HEK293T (cell line): Measurements from ENCODE around the gene DCTN5.

Source experiments
- CTCF ChIA-PET: fragments of 350-600 bp; formaldehyde crosslinking; extraction: SDS; loops from one replicate; lab custom pipeline; 2021; ENCODE audit warnings: antibody characterized with exemption, inconsistent platforms; lab: Yijun Ruan, JAX
- POLR2A ChIA-PET: fragments of 350-600 bp; formaldehyde crosslinking; extraction: SDS; loops from one replicate; lab custom pipeline; 2020; ENCODE audit warnings: antibody characterized with exemption, inconsistent platforms; lab: Yijun Ruan, JAX
- DNase-seq: peaks from one replicate; pipeline ENCODE4 v3.0.0; 2012; ENCODE audit warnings: mixed read lengths; ENCODE audit errors: extremely low spot score
- ARNT ChIP-seq: fragments of 450-650 bp; IDR thresholded peaks from 2 replicates; pipeline ENCODE4 v1.6.1; 2017; ENCODE audit warnings: mild to moderate bottlenecking
- BHLHE40 ChIP-seq: fragments of 450-650 bp; IDR thresholded peaks from 2 replicates; pipeline ENCODE4 v1.6.1; 2016; ENCODE audit warnings: mild to moderate bottlenecking, moderate library complexity, borderline replicate concordance
- CTBP1 ChIP-seq: fragments of 450-650 bp; IDR thresholded peaks from 2 replicates; pipeline ENCODE4 v1.6.1; 2016; ENCODE audit warnings: borderline replicate concordance
- ELF4 ChIP-seq: fragments of 450-650 bp; IDR thresholded peaks from 2 replicates; pipeline ENCODE4 v1.6.1; 2017; ENCODE audit warnings: antibody characterized with exemption
- FOXA1 ChIP-seq: fragments of 450-650 bp; IDR thresholded peaks from 2 replicates; pipeline ENCODE4 v1.6.1; 2016; ENCODE audit warnings: mild to moderate bottlenecking
- FOXK2 ChIP-seq: fragments of 450-650 bp; IDR thresholded peaks from 2 replicates; pipeline ENCODE4 v1.6.1; 2016; ENCODE audit warnings: mild to moderate bottlenecking
- FOXM1 ChIP-seq: fragments of 450-650 bp; IDR thresholded peaks from 2 replicates; pipeline ENCODE4 v1.6.1; 2017; ENCODE audit warnings: mild to moderate bottlenecking, borderline replicate concordance
- HDGF ChIP-seq: fragments of 450-650 bp; IDR thresholded peaks from 2 replicates; pipeline ENCODE4 v1.6.1; 2017; ENCODE audit warnings: antibody characterized with exemption, borderline replicate concordance
- L3MBTL2 ChIP-seq: fragments of 450-650 bp; conservative IDR thresholded peaks from 2 replicates; pipeline ENCODE4 v1.6.1; 2016; ENCODE audit warnings: mild to moderate bottlenecking
- LEF1 ChIP-seq: fragments of 450-650 bp; IDR thresholded peaks from 2 replicates; pipeline ENCODE4 v1.6.1; 2017; ENCODE audit warnings: mild to moderate bottlenecking, borderline replicate concordance
- NFRKB ChIP-seq: fragments of 450-650 bp; IDR thresholded peaks from 2 replicates; pipeline ENCODE4 v1.6.1; 2016; ENCODE audit warnings: mild to moderate bottlenecking, moderate library complexity
- SP1 ChIP-seq: fragments of 450-650 bp; IDR thresholded peaks from 2 replicates; pipeline ENCODE4 v1.6.1; 2017
- SUZ12 ChIP-seq: fragments of 450-650 bp; IDR thresholded peaks from 2 replicates; pipeline ENCODE4 v1.6.1; 2016; ENCODE audit warnings: mild to moderate bottlenecking
- TARDBP ChIP-seq: fragments of 450-650 bp; IDR thresholded peaks from 2 replicates; pipeline ENCODE4 v1.6.1; 2016
- ZNF384 ChIP-seq: fragments of 450-650 bp; IDR thresholded peaks from 2 replicates; pipeline ENCODE4 v1.6.1; 2016
- TF ChIP-seq, protein P1 (sequence below): fragments of 450-650 bp; IDR thresholded peaks from 2 replicates; pipeline ENCODE4 v1.6.1; 2016

Gene DCTN5

GRCh38 chr16:23670137-23670776, 29.0 kb downstream of the DCTN5 start:
- POLR2A ChIA-PET: no interaction called here
- CTCF ChIA-PET: no interaction called here
- DNase-seq: no peak
- TF ChIP-seq FOXA1 (no peak), SUZ12 (no peak), FOXM1 (no peak), CTBP1 (no peak)

GRCh38 chr16:23673971-23674614, 32.8 kb downstream of the DCTN5 start:
- CTCF ChIA-PET: no interaction called here
- POLR2A ChIA-PET: no interaction called here
- no peak for DNase-seq
- TF ChIP-seq SUZ12 (no peak), CTBP1 (no peak), SP1 (no peak), HDGF (no peak), L3MBTL2 (no peak), BHLHE40 (no peak)

GRCh38 chr16:23676924-23677480, 35.7 kb downstream of the DCTN5 start:
- no peak for TF ChIP-seq CTBP1
- no peak for TF ChIP-seq FOXK2
- TF ChIP-seq TARDBP: no peak
- TF ChIP-seq HDGF: no peak
- TF ChIP-seq L3MBTL2: no peak
- no peak for TF ChIP-seq LEF1
- no peak for TF ChIP-seq NFRKB
- no peak for TF ChIP-seq FOXM1
- no peak for TF ChIP-seq ZNF384
- no peak for TF ChIP-seq SUZ12
- TF ChIP-seq ELF4: no peak
- no peak for TF ChIP-seq ARNT
- TF ChIP-seq, protein P1, sequence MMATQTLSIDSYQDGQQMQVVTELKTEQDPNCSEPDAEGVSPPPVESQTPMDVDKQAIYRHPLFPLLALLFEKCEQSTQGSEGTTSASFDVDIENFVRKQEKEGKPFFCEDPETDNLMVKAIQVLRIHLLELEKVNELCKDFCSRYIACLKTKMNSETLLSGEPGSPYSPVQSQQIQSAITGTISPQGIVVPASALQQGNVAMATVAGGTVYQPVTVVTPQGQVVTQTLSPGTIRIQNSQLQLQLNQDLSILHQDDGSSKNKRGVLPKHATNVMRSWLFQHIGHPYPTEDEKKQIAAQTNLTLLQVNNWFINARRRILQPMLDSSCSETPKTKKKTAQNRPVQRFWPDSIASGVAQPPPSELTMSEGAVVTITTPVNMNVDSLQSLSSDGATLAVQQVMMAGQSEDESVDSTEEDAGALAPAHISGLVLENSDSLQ: no peak
- no peak for TF ChIP-seq BHLHE40
- TF ChIP-seq FOXA1: no peak
- no peak for DNase-seq
- ChIA-PET CTCF (interaction anchor here (0.7 to 1.3 kb wide), 2 partner anchors 80 to 861 kb away, joined by 3 to 6 read pairs; no protein-coding TSS in a partner anchor), POLR2A (interaction anchor here (0.9 to 2.2 kb wide), 3 partner anchors 10 to 39 kb away, joined by 3 to 8 read pairs (median 3); partner anchors contain the start of genes DCTN5 and PALB2)

DNA sequence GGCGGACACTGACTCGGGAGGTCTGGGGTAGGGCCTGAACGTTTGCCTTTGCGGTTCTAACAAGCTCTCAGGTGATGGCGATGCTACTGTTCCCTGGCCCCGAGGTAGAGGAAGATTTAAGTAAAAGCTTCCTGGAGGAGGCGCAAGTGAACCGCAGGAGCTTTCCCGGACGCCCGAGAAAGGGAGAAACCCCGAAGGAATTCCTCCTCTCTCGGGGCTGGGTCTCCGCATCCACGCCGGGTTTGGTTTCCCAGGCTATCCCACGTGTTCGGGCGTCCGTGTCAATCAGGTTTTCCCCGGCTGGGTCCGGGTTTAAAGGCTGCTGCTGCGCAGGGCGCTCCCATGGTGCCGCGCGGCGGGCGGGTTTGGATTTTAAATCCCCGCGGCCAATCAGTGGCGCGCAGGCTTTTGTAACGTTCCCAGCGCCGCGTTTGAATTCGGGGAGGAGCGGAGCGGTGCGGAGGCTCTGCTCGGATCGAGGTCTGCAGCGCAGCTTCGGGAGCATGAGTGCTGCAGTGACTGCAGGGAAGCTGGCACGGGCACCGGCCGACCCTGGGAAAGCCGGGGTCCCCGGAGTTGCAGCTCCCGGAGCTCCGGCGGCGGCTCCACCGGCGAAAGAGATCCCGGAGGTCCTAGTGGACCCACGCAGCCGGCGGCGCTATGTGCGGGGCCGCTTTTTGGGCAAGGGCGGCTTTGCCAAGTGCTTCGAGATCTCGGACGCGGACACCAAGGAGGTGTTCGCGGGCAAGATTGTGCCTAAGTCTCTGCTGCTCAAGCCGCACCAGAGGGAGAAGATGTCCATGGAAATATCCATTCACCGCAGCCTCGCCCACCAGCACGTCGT, 37.4 kb downstream of the DCTN5 start, which contains the start of gene PLK1:
TSS of gene PLK1 (plus strand) at position 460 of the 844 bp plus-strand sequence. CDS start at position 504, 44 bp downstream.
- POLR2A ChIA-PET: interaction anchor here (0.8 to 2.2 kb wide), 5 partner anchors 10 to 40 kb away, joined by 3 to 8 read pairs (median 7); partner anchors contain the start of genes DCTN5 and PALB2
- CTCF ChIA-PET: interaction anchor here (0.7 to 1.3 kb wide), 6 partner anchors 10 to 1305 kb away, joined by 3 to 4 read pairs (median 3); no protein-coding TSS in a partner anchor
- peak; percentile 91 for DNase-seq
- TF ChIP-seq CTBP1 (no peak), ELF4 (no peak), FOXA1 (no peak), TARDBP (no peak), L3MBTL2 (peak; percentile 80), ZNF384 (no peak), FOXM1 (peak; percentile 99)
- TF ChIP-seq, protein P1: peak; percentile 95

GRCh38 chr16:23679274-23679985, 38.2 kb downstream of the DCTN5 start:
- POLR2A ChIA-PET: interaction anchor here (1.0 to 1.9 kb wide), 4 partner anchors 11 to 39 kb away, joined by 3 to 8 read pairs (median 6); partner anchors contain the start of genes DCTN5 and PALB2
- DNase-seq: peak; percentile 53
- CTCF ChIA-PET: interaction anchor here (1.0 to 1.3 kb wide), 4 partner anchors 9 to 53 kb away, joined by 3 to 4 read pairs (median 3); no protein-coding TSS in a partner anchor
- TF ChIP-seq NFRKB (no peak), HDGF (no peak), TARDBP (no peak), SUZ12 (no peak), FOXA1 (no peak), FOXM1 (no peak), ARNT (no peak), LEF1 (no peak), CTBP1 (no peak), ELF4 (no peak), FOXK2 (no peak), SP1 (no peak), L3MBTL2 (no peak), ZNF384 (no peak), BHLHE40 (no peak)
- TF ChIP-seq, protein P1: no peak
